RWPE1 (cell line): ENCODE measurements around the gene KRAS.

Experiments
- CTCF ChIA-PET: fragments of 350-600 bp; sonication (Branson Sonifier 250); formaldehyde crosslinking; extraction: SDS; loops from one replicate; lab custom pipeline; 2021; lab: Yijun Ruan, JAX
- POLR2A ChIA-PET: fragments of 400-600 bp; formaldehyde crosslinking; extraction: SDS; loops from one replicate; lab custom pipeline; 2020; ENCODE audit warnings: antibody characterized with exemption; ENCODE audit not compliant: low non-redundant PET; lab: Yijun Ruan, JAX
- DNase-seq: peaks from one replicate; pipeline ENCODE4 v3.0.0; 2012; ENCODE audit warnings: low spot score
- H3K27ac ChIP-seq: fragments of 450-650 bp; 2 replicates; pipeline ENCODE4 v1.5.1; 2017
- CTCF ChIP-seq: fragments of 450-650 bp; conservative IDR thresholded peaks from 2 replicates; pipeline ENCODE4 v1.5.1; 2017; ENCODE audit warnings: low read depth, mild to moderate bottlenecking

Gene KRAS

GRCh38 chr12:25253371-25254068 lies 2.8 kb upstream of the KRAS start:
- ChIA-PET POLR2A (no interaction called here), CTCF (no interaction called here)
- no peak for DNase-seq
- no peak overlapping the region for H3K27ac ChIP-seq
- TF ChIP-seq CTCF, result no peak

- ChIA-PET CTCF (no interaction called here), POLR2A (no interaction called here)
- DNase-seq, result no peak
- no peak overlapping the region for H3K27ac ChIP-seq
- no peak for TF ChIP-seq CTCF
Measured at GRCh38 chr12:25252946-25253345, 2.2 kb upstream of the KRAS start.

GRCh38 chr12:25251769-25252168 lies 1.0 kb upstream of the KRAS start:
- ChIA-PET CTCF (no interaction called here), POLR2A (no interaction called here)
- no peak for DNase-seq
- peak overlapping the region; percentile 73; the same call in 1 of the 2 replicates for H3K27ac ChIP-seq
- TF ChIP-seq CTCF, result no peak

GRCh38 chr12:25249931-25250738 lies 594 bp downstream of the KRAS start:
- CTCF ChIA-PET, result no interaction called here
- no peak for TF ChIP-seq CTCF
- POLR2A ChIA-PET, result interaction anchor here (0.8 kb wide), 1 partner anchor 26 kb away, joined by 5 read pairs; no protein-coding TSS in a partner anchor
- DNase-seq, result peak; percentile 17
- peak overlapping the region; percentile 73 for H3K27ac ChIP-seq

- no peak overlapping the region for H3K27ac ChIP-seq
- POLR2A ChIA-PET, result no interaction called here
- DNase-seq, result no peak
- TF ChIP-seq CTCF, result no peak
- CTCF ChIA-PET, result interaction anchor here (0.6 kb wide), 1 partner anchor 2000 kb away, joined by 3 read pairs; no protein-coding TSS in a partner anchor
Measured at GRCh38 chr12:25248732-25249131, 2.0 kb downstream of the KRAS start.

GRCh38 chr12:25248137-25248536 lies 2.6 kb downstream of the KRAS start:
- no peak for TF ChIP-seq CTCF
- CTCF ChIA-PET, result no interaction called here
- DNase-seq, result no peak
- POLR2A ChIA-PET, result no interaction called here
- H3K27ac ChIP-seq, result no peak overlapping the region
